ENCODE data around the gene TTC39A.

- TF ChIP-seq CTCF (IDR thresholded peaks at IDR 0.05; ENCODE audit: low read length) (no peak), EZH2 (IDR thresholded peaks at IDR 0.05; ENCODE audit: borderline replicate concordance, low read length) (no peak)
Measured at GRCh38 chr1:51317798-51318197, 12.6 kb downstream of the TTC39A start.
